Heart right ventricle (tissue), 16 donors: ENCODE results near the gene NCDN. TPM values are rescaled to one million over a fixed set of nuclear protein-coding genes. Genes with fewer than 3 reads are reported as not detected.
A peak's percentile ranks its signal among the peaks of the same experiment; 100 is the strongest.

Experiments
- ATAC-seq, 8 donors: fragments of 200-7000 bp; cut with Tn5 transposase; one replicate each; pipeline ENCODE4 v1.9.1; 2020; ENCODE audit warnings: mild to moderate bottlenecking in 8 of 8, moderate library complexity in 8 of 8, moderate number of reproducible peaks in 1 of 8
- DNase-seq, 2 donors: peaks; one replicate each; pipeline ENCODE4 v3.0.0-alpha.2; 2020
- H3K27ac ChIP-seq, 10 donors: fragments of 200-600 bp; sonication (generic) in 2 of 10; one replicate each; pipeline versions ENCODE4 v1.5.0 to v1.8.0; 2020 to 2022; ENCODE audit warnings: mild to moderate bottlenecking in 3 of 10
- H3K27me3 ChIP-seq, 7 donors: fragments of 200-600 bp; one replicate each; pipeline ENCODE4 v1.8.0; 2021 to 2022; ENCODE audit warnings: mild to moderate bottlenecking in 2 of 7
- H3K36me3 ChIP-seq, 9 donors: fragments of 200-600 bp; sonication (generic) in 1 of 9; one replicate each; pipeline versions ENCODE4 v1.5.0 to v1.8.0; 2020 to 2022; ENCODE audit warnings: mild to moderate bottlenecking in 2 of 9
- H3K4me1 ChIP-seq, 9 donors: fragments of 200-600 bp; sonication (generic) in 1 of 9; one replicate each; pipeline versions ENCODE4 v1.5.0 to v1.8.0; 2020 to 2022; ENCODE audit warnings: mild to moderate bottlenecking in 4 of 9
- H3K4me3 ChIP-seq, 10 donors: fragments of 200-600 bp; sonication (generic) in 2 of 10; one replicate each; pipeline versions ENCODE4 v1.5.0 to v1.8.0; 2020 to 2022; ENCODE audit warnings: mild to moderate bottlenecking in 7 of 10, moderate library complexity in 2 of 10
- H3K9me3 ChIP-seq, 11 donors: fragments of 200-600 bp in 10 of 11; sonication (generic) in 2 of 11; one replicate each; pipeline versions ENCODE4 v1.5.0 to v1.8.0; 2013 to 2022; ENCODE audit warnings: mild to moderate bottlenecking in 2 of 11, control low read depth in 1 of 11, moderate library complexity in 1 of 11
- CTCF ChIP-seq, 9 donors: fragments of 200-600 bp; sonication (generic) in 2 of 9; IDR thresholded peaks; one replicate each; pipeline versions ENCODE4 v1.5.0 to v1.8.0; 2021 to 2022; ENCODE audit warnings: antibody characterized with exemption in 9 of 9, mild to moderate bottlenecking in 5 of 9, moderate library complexity in 1 of 9
- WGBS, 2 donors: extraction: QIAGEN DNeasy Blood & Tissue Kit; methylation state at CpG; one replicate each; pipeline ENCODE4 v1.1.7; 2013; ENCODE audit warnings: inconsistent platforms in 1 of 2; 5-methylcytosine and 5-hydroxymethylcytosine counted together
- intact Hi-C, 10 donors: fragments of 100-400 bp; cut with DNase I; formaldehyde crosslinking; loops; one replicate each; pipeline versions ENCODE4 v1.11.1 to v1.14.2; 2022
- polyA plus RNA-seq, 2 donors: library from polyadenylated mRNA; stranded (reverse); fragments of 200-250 nt; gene quantifications; one replicate each; pipeline ENCODE4 v1.2.3, GENCODE V29; 2013
- total RNA-seq, 10 donors: library from RNA; stranded (reverse); fragmentation: NEBNext Ultra II Directional in 3 of 10; extraction: Animal tissue kit (Norgen Biotek cat#: 25700) in 3 of 10; gene quantifications; one replicate each; pipeline versions ENCODE4 v1.2.1 to v1.2.4, GENCODE V29; 2021 to 2023
- donor health status: Arrhythmogenic right ventricular cardiomyopathy.
- donor health status: ischemic (EF 13 %, LVEDD 7.1; RV severe dilation, severe dysfunction).
- donor health status: healthy with polysubstance abuse.
- donor health status: DM: no; HTN: yes; CAD: no.
- donor health status: DM: no; HTN: no; CAD: no.
- donor health status: ischemic (EF 25% LVEDD 6.9; RV normal size, moderate dysfunction).
- donor health status: ischemic (EF 25% LVEDD 5.7; RV mildly dilated, moderate dysfunction).
- donor health status: healthy.
- donor health status: DM: yes; HTN: yes; CAD: no.
- donor health status: Ischemic cardiomyopathy.
- donor health status: ischemic (EF 35%, LVEDD 5.7; RV mildly dilated, moderate dysfunction).
- donor health status: nonischemic (EF 11% LVEDD 7.7; RV severe dilation, severe dysfunction).
- donor health status: DM: yes; HTN: yes; CAD: no.
- donor health status: PGD.
- donor health status: ischemic (EF 29% LVEDD 5.4; RV normal size, mild dysfunction).
- donor health status: nonischemic (EF 23%, LVEDD 6.1; RV moderate dilation, normal function).

Gene NCDN
- total and polyA plus RNA-seq, 12 donors = 15.3 to 51.7 (median 33.2) TPM

GRCh38 chr1:35564884-35565741, 7.5 kb downstream of the NCDN start:
- ATAC-seq (no peak), DNase-seq (no peak)
- Histone ChIP-seq H3K27ac (no peak overlapping the region), H3K9me3 (no peaks in the 10 kb centered on the region), H3K36me3 (peaks cover 0 to 57% (median 0%) of the 10 kb centered on the region in 9 donors), H3K4me3 (no peak overlapping the region), H3K27me3 (peaks cover 0 to 10% (median 0%) of the 10 kb centered on the region in 7 donors), H3K4me1 (peaks cover 0 to 28% (median 8%) of the 10 kb centered on the region in 9 donors)
- intact Hi-C loops = loop anchor here (1.0 to 10.0 kb wide), 12 partner anchors 112 to 768 kb away; partner anchors contain the start of genes C1orf216 (in 2 of the 10) and SFPQ (in 1 of the 10)
- 88 to 90% methylated on average over 27 to 28 of the region's 28 CpGs for whole genome bisulfite sequencing, 2 donors
- TF ChIP-seq CTCF (IDR thresholded peaks at IDR 0.05) = peak in 2 of 9 donors; percentile 26 to 28

- H3K27ac ChIP-seq = no peak overlapping the region
- H3K9me3 ChIP-seq = no peaks in the 10 kb centered on the region
- no peak overlapping the region for H3K4me3 ChIP-seq
- peaks cover 0 to 17% (median 4%) of the 10 kb centered on the region in 7 donors for H3K27me3 ChIP-seq
- DNase-seq = no peak
- 90% methylated on average over 11 of the region's 11 CpGs for WGBS, 2 donors
- intact Hi-C loops = loop anchor here in 9 of 10 donors (2.0 to 10.0 kb wide), 8 partner anchors 113 to 768 kb away; no protein-coding TSS in a partner anchor
- H3K36me3 ChIP-seq = peaks cover 0 to 57% (median 0%) of the 10 kb centered on the region in 9 donors
- no peak for TF ChIP-seq CTCF (IDR thresholded peaks at IDR 0.05)
- peaks cover 0 to 23% (median 2%) of the 10 kb centered on the region in 9 donors for H3K4me1 ChIP-seq
- ATAC-seq = no peak
Observed at GRCh38 chr1:35565742-35566133, 8.1 kb downstream of the NCDN start.

- 63 to 66% methylated on average over 9 of the region's 9 CpGs for WGBS, 2 donors
- peaks cover 0 to 11% (median 5%) of the 10 kb centered on the region in 9 donors for H3K4me1 ChIP-seq
- ATAC-seq (no peak), DNase-seq (no peak)
- H3K9me3 ChIP-seq = no peaks in the 10 kb centered on the region
- peaks cover 3 to 40% (median 28%) of the 10 kb centered on the region in 7 donors for H3K27me3 ChIP-seq
- TF ChIP-seq CTCF (IDR thresholded peaks at IDR 0.05) = no peak
- no peak overlapping the region for H3K4me3 ChIP-seq
- H3K27ac ChIP-seq = no peak overlapping the region
- intact Hi-C loops = loop anchor here in 9 of 10 donors (2.0 to 10.0 kb wide), 9 partner anchors 117 to 771 kb away; no protein-coding TSS in a partner anchor
- peaks cover 0 to 39% (median 0%) of the 10 kb centered on the region in 9 donors for H3K36me3 ChIP-seq
Observed at GRCh38 chr1:35567947-35568558, 10.5 kb downstream of the NCDN start.

GRCh38 chr1:35568975-35569395, 11.4 kb downstream of the NCDN start:
- Histone ChIP-seq H3K9me3 (no peaks in the 10 kb centered on the region), H3K4me3 (no peak overlapping the region), H3K4me1 (peaks cover 0 to 19% (median 8%) of the 10 kb centered on the region in 9 donors), H3K27me3 (peaks cover 12 to 49% (median 37%) of the 10 kb centered on the region in 7 donors), H3K36me3 (peaks cover 0 to 30% (median 0%) of the 10 kb centered on the region in 9 donors), H3K27ac (no peak overlapping the region)
- 22 to 25% methylated on average over 4 of the region's 4 CpGs for WGBS, 2 donors
- intact Hi-C loops = loop anchor here in 9 of 10 donors (2.0 to 10.0 kb wide), 8 partner anchors 118 to 772 kb away; no protein-coding TSS in a partner anchor
- peak; percentile 53 to 89 (median 85) for TF ChIP-seq CTCF (IDR thresholded peaks at IDR 0.05)
- DNase-seq (peak in 1 of 2 donors; percentile 51), ATAC-seq (peak; percentile 12 to 69 (median 60))
